GM18907 (cell line): ENCODE measurements around the gene PAM16.
"Not testable (repeated sequence)": the region's sequence is repeated elsewhere in the genome, so short reads cannot be mapped to it uniquely, and the experiment has no call there.

ENCODE experiments used
- ATAC-seq: cut with Tn5 transposase; IDR thresholded peaks from one replicate; pipeline ENCODE4 v1.9.1; 2021; ENCODE audit warnings: mild to moderate bottlenecking, moderate library complexity; ENCODE audit not compliant: unreplicated experiment

The PAM16 gene

DNA sequence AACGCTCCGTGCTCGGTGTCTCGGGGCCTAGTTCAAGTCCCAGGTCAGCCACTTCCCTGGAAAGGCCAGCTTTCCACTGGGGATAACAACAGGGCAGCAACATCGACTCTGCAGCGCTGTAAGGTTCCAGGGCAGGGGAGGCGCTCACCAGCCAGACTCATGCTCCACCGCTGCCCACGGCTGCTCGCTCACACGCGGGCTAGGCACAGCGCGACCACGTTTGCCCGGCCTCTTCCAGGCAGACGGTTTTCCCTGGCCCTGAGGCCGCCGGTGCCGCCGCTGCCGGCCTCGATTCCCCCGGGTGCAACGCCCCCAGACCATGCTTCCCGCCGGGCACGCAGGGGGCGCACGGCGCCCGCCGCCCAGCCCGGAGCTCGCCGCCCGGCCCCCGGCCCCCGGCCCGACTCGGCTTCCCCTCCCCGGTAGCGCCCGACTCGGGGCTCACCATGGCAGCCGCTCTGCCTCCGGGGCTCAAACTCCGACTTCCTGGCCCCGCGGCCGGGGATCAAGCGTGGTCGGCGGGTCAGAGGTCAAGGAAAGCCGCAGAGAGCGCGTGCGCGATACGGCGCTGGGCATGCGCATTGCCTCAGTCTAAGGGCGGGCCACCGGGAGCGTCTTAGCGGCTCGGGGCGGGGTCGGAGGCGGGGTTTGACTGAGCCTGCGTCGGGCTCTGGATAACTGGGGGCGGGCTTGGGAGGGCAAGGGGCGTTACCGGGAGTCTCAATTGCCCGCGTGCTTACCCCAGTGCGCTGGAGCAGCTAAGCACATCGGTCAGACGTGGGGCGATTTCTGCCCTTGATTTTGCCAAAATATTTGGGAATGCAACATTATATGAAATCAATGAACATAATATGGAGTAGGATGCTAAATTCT, at the start of gene PAM16:
PAM16 (minus strand) TSS at position 535 of the 873 bp plus-strand sequence; CDS start at position 448, 87 bp downstream.
- peak; percentile 81 for ATAC-seq

GRCh38 chr16:4399001-4399730, 48.0 kb upstream of the PAM16 start:
- no peak for ATAC-seq

DNA sequence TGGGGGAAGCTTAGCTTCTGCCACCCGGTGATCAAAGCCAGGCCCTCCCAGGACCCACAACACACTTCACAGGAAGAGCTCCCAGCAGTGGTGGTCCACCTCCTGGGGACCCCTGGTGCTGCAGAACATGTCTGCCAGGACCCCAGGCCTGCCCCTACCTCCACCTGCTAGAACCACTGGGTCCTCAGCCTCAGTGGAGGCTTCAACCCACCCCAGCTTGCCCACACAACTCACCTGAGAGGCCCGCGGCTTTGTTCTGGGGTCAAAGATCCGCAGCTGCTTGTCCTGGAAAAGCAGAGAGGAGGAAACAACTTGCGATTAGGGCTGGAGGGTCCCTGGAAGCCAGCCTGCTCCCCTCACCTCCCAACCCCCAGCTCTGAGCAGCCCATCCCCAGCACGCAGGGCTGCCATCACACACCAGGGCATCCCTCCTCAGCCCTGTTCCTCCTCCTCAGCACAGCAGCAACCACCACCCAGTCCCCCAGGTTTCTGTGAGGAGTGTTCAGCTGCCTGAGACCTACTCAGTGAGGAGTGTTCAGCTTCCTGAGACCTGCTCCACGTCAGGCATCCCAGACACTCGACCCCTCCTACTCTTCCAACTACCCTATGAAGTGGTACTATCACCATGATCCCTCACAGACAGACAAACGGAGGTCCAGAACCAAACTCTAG, 44.1 kb upstream of the PAM16 start:
- ATAC-seq: no peak

DNA sequence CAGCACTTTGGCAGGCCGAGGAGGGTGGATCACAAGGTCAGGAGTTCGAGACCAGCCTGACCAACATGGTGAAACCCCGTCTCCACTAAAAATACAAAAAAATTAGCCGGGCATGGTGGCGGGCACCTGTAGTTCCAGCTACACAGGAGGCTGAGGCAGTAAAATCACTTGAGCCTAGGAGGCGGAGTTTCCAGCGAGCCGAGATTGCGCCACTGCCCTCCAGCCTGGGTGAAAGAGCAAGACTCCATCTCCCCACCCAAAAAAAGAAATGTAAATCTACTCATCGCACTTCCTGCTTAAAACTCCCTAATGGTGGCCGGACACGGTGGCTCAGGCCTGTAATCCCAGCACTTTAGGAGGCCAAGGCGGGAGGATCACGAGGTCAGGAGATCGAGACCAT, 42.7 kb upstream of the PAM16 start:
- not testable (repeated sequence) for ATAC-seq

DNA sequence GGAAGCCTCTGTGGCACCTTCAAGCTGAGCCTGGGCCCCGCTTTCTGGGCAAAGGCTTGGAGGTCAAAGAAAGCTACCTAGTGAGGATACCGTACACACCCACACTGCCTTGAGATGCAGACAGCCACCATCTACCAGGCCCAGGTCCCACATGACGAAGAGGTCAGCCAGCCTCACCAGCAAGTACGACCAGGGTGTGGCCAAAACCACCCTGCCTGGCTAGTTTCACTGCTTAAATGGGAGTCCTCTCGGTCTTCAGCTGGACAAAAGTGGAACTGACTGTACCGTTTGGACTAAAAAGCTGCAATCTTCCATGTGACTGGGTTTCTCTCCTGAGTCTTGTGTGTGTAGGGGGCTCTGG, 42.1 kb upstream of the PAM16 start:
- no peak for ATAC-seq

DNA sequence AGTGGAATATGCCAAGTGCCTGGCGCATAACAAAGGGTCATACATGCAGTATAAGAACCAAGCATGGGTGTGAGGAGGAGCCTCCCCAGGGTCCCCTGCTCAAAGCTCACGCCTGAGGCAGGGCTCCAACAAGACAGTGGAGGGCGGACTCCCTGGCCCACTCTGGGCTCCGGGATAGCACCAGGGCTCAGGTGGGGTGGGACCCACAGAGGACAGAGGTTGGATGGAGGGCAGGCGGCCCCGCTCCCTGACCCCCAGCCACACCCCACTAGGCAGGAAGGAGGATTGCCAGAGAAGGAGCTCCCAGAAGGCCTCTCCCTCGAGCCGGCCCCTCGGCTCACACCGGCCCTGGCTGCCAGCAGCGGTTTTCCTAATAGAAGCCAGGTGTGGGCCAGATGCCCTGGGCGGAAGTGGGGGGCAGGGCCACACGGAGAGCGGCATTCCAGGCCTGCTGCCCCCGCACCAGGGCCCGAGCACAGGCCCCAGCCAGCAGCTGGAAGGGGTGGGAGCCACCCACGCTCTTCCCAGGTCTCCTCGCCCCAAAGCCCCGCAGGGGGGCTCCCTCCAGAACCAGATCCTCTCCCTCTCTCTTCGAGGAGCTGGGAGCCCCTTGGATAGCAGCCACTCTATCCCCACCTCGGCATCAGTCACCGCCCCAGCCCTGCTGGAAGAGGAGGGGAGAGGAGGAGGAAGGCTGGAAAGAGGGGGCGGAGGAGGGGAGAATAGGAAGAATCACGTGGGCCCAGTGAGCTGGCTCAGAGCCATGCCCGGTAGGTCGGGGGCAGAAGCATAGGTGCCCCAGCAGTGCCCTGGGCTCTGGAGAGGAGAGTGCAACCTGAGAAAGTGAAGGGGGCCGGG, 41.5 kb upstream of the PAM16 start:
- no peak for ATAC-seq

DNA sequence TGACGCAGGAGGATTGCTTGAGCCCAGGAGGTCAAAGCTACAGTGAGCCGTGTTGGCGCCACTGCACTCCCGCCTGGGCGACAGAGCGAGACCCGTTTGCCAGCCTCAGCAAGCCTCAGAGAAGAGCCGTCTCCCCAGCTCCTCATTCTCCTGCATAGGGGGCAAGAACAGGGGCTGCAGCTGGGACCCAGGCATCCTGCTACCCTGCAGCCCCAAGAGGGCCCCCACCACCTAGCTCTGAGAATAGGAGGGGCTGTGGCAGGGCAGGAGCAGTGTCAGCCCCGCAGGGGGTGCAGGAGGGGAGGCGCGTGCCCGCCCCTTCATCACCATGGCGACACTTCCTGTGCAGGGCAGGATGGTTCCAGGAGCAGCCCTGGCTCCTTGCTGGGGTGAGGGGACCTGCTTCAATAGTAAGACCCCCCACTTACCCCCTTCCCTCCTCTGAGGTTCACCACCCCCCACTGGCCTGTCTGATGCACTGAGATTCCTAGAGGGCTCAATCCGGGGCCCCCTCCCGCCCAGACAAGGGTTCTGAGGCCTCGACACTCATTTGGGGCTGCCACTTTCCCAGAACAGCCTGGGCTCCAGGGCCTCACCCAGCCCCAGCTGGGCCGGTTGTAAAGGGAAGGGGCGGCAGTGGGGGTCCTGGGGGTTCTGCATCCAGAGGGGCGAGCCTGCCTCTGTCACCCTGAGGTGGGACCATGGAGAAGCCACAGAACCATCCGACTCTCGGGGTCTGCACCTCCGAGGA, 40.7 kb upstream of the PAM16 start:
- no peak for ATAC-seq

DNA sequence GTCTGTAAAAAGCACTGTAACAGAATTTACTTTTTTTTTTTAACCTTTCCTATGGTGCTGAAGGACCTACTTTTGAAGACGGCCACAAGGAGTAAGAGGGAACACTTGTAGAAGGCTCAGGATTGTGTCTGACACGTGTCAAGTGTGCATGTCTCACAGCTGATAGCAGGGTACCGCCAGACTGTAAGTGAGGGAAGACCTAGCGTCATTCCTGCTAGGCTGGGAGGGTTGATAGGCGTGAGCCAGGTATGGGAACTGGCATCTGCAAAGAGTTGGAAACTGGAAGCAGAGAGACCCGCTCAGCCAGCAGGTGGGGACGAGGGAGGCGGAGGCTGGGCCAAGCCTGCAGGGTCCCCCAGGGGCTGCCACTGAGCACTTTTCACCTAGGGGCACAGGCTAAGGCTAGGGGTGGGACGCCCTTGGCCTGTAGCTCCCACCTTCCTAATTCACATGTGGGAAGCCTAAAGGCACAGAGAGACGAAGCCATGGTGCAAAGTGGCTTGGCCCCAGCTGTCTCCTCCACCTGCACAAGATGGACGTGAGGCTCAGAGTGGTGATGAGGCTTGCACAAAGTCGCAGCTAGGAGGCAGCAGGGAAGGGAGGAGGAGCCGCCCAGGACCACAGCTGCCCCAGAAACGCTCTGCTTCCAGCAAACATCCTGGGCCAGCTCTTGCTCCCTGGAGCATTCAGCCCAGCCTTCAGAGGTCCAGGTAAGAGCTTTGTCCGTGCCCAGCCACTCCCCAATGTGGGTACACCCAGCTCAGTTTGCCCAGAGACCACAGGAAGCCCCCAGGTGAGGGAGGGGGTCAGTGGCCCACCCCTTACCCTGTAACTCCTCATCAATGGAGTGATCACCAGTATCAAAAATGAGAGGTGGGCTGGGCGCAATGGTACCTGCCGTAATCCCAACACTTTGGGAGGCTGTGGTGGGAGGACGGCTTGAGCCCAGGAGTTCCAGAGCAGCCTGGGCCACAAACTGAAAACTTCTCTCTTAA, 39.4 kb upstream of the PAM16 start:
- no peak for ATAC-seq

DNA sequence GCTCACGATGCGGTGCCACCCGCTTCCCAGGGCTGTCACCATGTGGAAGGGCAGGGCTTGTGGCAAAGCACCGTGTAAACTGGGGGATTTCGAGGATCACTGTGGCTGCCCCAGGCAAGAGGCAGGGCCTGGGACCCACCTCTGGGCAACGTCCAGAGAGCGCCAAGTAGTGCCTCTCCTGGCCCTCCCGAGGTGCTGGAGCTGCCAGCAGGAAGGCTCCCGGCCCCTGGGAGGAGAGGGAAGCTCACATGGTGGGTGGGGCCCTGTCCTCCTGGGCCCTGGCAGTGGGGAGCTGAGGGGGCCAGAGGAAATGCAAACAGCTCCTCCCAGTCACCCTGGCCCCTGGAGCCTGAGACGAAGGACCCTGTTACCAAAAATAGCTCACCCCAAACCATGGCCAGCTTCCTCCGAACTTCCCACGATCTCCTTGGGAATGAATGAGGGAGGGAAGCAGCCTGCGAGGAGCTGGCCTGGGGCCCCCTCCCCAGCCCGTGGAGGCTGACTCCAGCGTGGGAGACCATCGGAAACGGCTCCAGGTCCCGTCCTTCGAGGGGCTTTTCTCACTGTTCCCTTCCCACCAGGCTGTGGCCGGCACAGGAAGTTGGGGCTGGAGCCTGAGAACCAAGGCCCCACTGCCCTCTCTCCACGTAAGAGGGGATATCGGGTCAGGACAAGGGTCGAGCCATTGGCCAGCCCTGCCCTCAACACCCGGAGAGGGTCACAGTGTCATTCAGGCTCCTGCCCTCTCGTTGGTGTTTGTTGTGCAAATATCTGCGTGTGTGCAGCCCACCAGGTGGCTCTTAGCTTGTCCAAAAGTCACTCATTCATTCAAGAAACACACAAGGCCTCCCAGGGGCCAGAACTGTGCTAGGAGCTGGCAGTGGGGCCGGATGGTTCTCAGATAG, 38.2 kb upstream of the PAM16 start:
- no peak for ATAC-seq

DNA sequence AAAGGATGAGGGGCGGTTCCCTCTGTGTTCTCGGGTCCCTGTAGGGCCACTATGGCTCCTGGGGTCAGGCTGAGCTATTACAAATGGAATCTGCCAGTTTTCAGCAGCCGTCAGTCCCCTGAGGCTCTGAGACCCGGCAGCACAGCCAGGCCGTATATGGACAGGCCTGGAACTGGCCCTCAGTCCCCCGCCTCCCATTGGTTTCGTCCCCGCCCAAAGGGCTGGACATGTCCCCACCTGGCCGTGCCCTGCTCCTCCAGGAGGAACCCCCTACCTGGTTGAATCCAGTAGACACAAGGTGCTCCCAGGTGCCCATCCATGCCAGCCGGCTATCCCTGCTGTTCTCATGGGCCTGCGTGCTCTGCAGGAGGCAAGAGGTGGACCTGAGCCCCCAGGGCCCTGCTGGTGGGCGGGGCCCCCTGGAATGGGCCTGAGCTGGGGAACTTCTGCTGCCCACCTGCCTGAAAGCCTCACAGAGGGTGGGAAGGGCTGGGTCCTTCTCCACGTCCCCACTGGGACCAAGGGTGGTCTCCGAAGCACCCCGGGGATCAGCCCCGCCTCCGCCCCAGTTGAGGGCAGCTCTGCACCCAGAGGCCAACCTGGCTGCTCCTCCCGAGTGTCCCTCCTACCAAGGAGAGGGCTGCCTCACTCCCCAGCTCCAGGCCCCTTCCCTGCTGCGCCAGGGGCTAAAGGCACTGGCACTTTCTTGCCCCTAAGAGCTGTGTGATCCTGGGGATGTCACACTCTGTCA, 37.3 kb upstream of the PAM16 start:
- ATAC-seq: no peak

DNA sequence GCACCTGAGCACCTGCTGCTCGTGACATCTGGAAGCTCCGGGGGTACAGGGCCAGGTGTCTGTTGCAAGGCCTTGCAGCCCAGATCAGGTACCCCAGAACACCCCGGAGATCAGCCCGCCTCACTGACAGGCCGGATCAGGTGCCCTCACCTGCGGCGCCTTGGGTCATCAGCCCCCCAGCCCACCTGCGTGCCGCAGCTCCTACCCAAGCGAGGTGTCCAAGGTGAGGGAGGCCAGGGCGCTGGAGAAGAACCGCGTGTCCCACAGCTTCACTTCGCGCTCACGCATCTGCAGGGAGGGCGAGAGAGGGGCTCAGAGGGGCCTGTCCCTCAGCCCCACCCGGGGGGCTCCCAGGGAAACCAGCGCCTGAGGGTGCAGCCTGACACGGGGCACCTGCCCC, 36.7 kb upstream of the PAM16 start:
- no peak for ATAC-seq

DNA sequence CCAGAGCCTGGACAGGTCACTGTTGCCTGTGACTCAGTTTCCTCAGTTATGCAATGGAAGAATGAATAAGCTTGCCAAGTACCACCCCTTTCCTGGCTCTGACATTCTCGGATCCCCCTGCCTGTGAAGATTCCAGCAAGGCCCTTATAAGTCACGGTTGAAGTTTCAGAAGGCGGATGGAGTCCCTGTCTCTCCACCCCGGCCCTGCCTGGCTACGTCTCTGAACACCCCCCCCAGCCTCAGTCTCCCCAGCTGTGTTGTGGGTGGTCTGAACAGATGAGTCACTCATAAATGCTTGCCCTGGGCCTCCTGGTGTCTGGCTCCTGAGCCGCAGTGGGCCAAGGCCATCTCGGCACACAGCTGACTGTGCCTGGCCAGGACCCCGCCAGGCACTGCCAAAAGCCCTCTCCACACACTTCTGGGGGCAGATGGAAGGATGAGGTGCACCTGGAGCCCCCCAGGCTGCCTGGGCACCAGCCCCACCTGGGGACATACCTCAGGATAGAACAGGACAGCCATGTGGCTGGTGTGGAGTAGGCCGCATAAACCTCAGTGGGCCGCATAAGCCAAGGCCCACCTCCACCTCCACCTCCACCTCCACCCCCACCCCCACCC, 35.9 kb upstream of the PAM16 start:
- no peak for ATAC-seq

- ATAC-seq: no peak
Observed at GRCh38 chr16:4386451-4386805, 35.3 kb upstream of the PAM16 start.

DNA sequence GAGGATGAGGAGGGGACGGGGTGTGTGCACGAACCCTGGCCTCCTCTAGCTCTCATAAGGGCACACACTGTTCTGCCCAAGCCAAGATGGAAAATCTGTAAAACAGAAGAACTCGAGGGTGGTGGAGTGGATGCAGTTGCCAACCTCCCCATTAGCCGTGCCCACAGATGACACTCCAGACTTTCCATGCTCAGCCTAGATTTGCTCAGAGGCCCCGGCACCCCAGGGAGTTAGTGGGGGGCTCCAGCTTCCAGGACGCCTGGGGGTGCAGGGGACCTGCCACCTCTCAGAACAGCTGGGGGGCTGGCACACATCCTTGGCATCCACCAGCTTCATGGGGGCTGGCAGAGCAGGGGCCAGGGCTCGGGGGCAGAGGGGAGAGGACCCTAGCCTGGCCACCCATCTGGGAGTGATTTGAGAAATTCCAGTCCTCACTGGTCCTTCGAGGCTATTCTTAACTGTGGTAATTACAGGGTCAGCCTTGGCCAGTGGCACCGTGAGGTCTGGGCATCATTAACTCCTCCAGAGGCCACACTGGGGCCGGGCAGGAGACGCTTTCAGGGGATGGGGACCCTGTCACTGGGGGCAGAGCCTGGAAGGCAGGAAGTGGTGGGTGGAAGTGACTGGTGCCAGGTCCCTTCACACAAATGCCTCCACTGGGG, 34.8 kb upstream of the PAM16 start:
- ATAC-seq: no peak

GRCh38 chr16:4385066-4385788, 34.1 kb upstream of the PAM16 start:
- ATAC-seq: no peak

GRCh38 chr16:4384509-4384942, 33.4 kb upstream of the PAM16 start:
- ATAC-seq: no peak
